Endothelial cell of umbilical vein (primary cell): Measurements from ENCODE around the gene GRXCR2. TPM values are rescaled to one million over a fixed set of nuclear protein-coding genes. Genes with fewer than 3 reads are reported as not detected.
"Not testable (repeated sequence)": the region's sequence is repeated elsewhere in the genome, so short reads cannot be mapped to it uniquely, and the experiment has no call there.

Source experiments
- BruUV-seq: library from RNA; stranded (reverse); fragments of 400-500 nt; replicated peaks from 2 replicates; lab custom pipeline; 2021; lab: Mats Ljungman, UMichigan
- CTCF ChIA-PET: fragments of 300-600, 350-600 bp; sonication (Branson Sonifier 250); formaldehyde crosslinking; loops from one replicate; lab custom pipeline; 2021; ENCODE audit warnings: antibody characterized with exemption, inconsistent platforms; lab: Charles Lee
- POLR2A ChIA-PET: fragments of 300-600, 350-600 bp; sonication (Branson Sonifier 250); formaldehyde crosslinking; loops from one replicate; lab custom pipeline; 2021; ENCODE audit warnings: antibody characterized with exemption, inconsistent platforms; lab: Charles Lee
- DNase-seq: peaks from one replicate; pipeline ENCODE4 v3.0.0-alpha.2; 2011; ENCODE audit warnings: low read depth, low spot score
- FAIRE-seq: peaks from 2 replicates; lab custom pipeline; 2011; peaks lifted over from hg19 to GRCh38; lab: Jason Lieb, UNC
- H2AFZ ChIP-seq: 2 replicates; pipeline ENCODE4 v1.6.0; 2012; ENCODE audit warnings: low read depth, low read length, control low read depth, inconsistent platforms
- H3K27ac ChIP-seq: 2 replicates; pipeline ENCODE4 v1.5.1; 2011; ENCODE audit warnings: low read depth, mild to moderate bottlenecking, control low read depth, low read length, moderate library complexity; ENCODE audit not compliant: insufficient read depth
- H3K27me3 ChIP-seq, 2 experiments: 2 replicates each; pipeline versions ENCODE4 v1.6.0 to v1.6.1; 2011; ENCODE audit warnings: low read length in 2 of 2, mixed read lengths in 1 of 2; ENCODE audit not compliant: control insufficient read depth in 2 of 2, insufficient read depth in 2 of 2
- H3K36me3 ChIP-seq, 2 experiments: 2 replicates in 1 of 2; 3 replicates in 1 of 2; pipeline ENCODE4 v1.5.1; 2011; ENCODE audit warnings: low read length in 2 of 2, mild to moderate bottlenecking in 1 of 2, moderate library complexity in 1 of 2; ENCODE audit not compliant: control insufficient read depth in 2 of 2, insufficient read depth in 2 of 2; ENCODE audit errors: extremely low read depth in 1 of 2
- H3K4me1 ChIP-seq: 3 replicates; pipeline ENCODE4 v1.5.1; 2011; ENCODE audit warnings: mild to moderate bottlenecking, low read length; ENCODE audit not compliant: control insufficient read depth, insufficient read depth; ENCODE audit errors: extremely low read depth
- H3K4me2 ChIP-seq: 2 replicates; pipeline ENCODE4 v1.6.1; 2011; ENCODE audit warnings: low read length, control low read depth, mixed read lengths; ENCODE audit not compliant: insufficient read depth
- H3K4me3 ChIP-seq, 3 experiments: fragments of 200-600 bp in 1 of 3; sonication (generic), shearing (Covaris generic) in 1 of 3; replicated peaks in 1 of 3; 2 replicates each; pipeline ENCODE4 v1.5.1; 2011 to 2016; ENCODE audit warnings: control low read depth in 3 of 3, low read length in 3 of 3, mild to moderate bottlenecking in 2 of 3, inconsistent platforms in 1 of 3, low read depth in 1 of 3, moderate library complexity in 1 of 3; ENCODE audit not compliant: insufficient read depth in 1 of 3
- H3K79me2 ChIP-seq: 2 replicates; pipeline ENCODE4 v1.6.0; 2012; ENCODE audit warnings: low read length, inconsistent platforms; ENCODE audit not compliant: control insufficient read depth, insufficient read depth
- H3K9ac ChIP-seq: replicated peaks from 2 replicates; pipeline ENCODE3; 2011; ENCODE audit warnings: low read length, control low read depth; ENCODE audit not compliant: insufficient read depth; ENCODE audit errors: extremely low read depth
- H3K9me1 ChIP-seq: replicated peaks from 3 replicates; pipeline ENCODE4 v1.6.0; 2011; ENCODE audit warnings: mild to moderate bottlenecking, low read length; ENCODE audit not compliant: control insufficient read depth, insufficient read depth; ENCODE audit errors: extremely low read depth
- H3K9me3 ChIP-seq: replicated peaks from 2 replicates; pipeline ENCODE4 v1.5.1; 2012; ENCODE audit warnings: low read length, inconsistent platforms; ENCODE audit not compliant: control insufficient read depth, insufficient read depth
- H4K20me1 ChIP-seq: replicated peaks from 2 replicates; pipeline ENCODE3; 2011; ENCODE audit warnings: mild to moderate bottlenecking, low read length; ENCODE audit not compliant: control insufficient read depth, insufficient read depth; ENCODE audit errors: extremely low read depth
- CTCF ChIP-seq, 2 donors: IDR thresholded peaks; 1 replicate in 1 of 2; 2 replicates in 1 of 2; pipeline ENCODE4 v1.5.1; 2011; ENCODE audit warnings: low read length in 2 of 2, mild to moderate bottlenecking in 2 of 2, moderate library complexity in 2 of 2, control low read depth in 1 of 2, inconsistent platforms in 1 of 2, low read depth in 1 of 2; ENCODE audit not compliant: insufficient read depth in 1 of 2; ENCODE audit errors: extremely low read depth in 1 of 2
- EZH2 ChIP-seq: IDR thresholded peaks from 2 replicates; pipeline ENCODE4 v1.6.1; 2012; ENCODE audit warnings: borderline replicate concordance, low read depth, mild to moderate bottlenecking, moderate library complexity, low read length, inconsistent platforms; ENCODE audit not compliant: severe bottlenecking
- FOS ChIP-seq: IDR thresholded peaks from 2 replicates; pipeline ENCODE4 v1.6.1; 2011; ENCODE audit warnings: mild to moderate bottlenecking, low read length, moderate library complexity, borderline replicate concordance; ENCODE audit not compliant: insufficient read depth
- GATA2 ChIP-seq: IDR thresholded peaks from 2 replicates; pipeline ENCODE4 v1.7.0; 2011; ENCODE audit warnings: low read depth, mild to moderate bottlenecking, moderate library complexity, mixed read lengths, low read length; ENCODE audit not compliant: insufficient read length, insufficient read depth
- JUN ChIP-seq: IDR thresholded peaks from 2 replicates; pipeline ENCODE4 v1.6.1; 2011; ENCODE audit warnings: borderline replicate concordance, low read depth; ENCODE audit not compliant: insufficient read length, insufficient read depth
- MAX ChIP-seq: IDR thresholded peaks from 2 replicates; pipeline ENCODE4 v1.6.1; 2011; ENCODE audit not compliant: insufficient read depth, insufficient read length
- MYC ChIP-seq: IDR thresholded peaks from one replicate; pipeline ENCODE4 v1.6.1; 2011; ENCODE audit warnings: mild to moderate bottlenecking, low read depth, low read length
- POLR2A ChIP-seq: IDR thresholded peaks from 2 replicates; pipeline ENCODE4 v1.6.1; 2012; ENCODE audit warnings: low read depth, mild to moderate bottlenecking, control low read depth, low read length
- POLR2AphosphoS5 ChIP-seq: IDR thresholded peaks from 2 replicates; pipeline ENCODE4 v1.6.1; 2012; ENCODE audit warnings: low read depth, mild to moderate bottlenecking, control low read depth, low read length, moderate library complexity; ENCODE audit not compliant: insufficient read depth
- dilution Hi-C: fragments of 300-500 bp; cut with MboI; formaldehyde crosslinking; loops from one replicate; pipeline ENCODE4 v1.15.0; 2019; ENCODE audit warnings: low sequenced_read_pairs; ENCODE audit not compliant: extremely low pct_ligation_motif_present
- intact Hi-C: fragments of 100-400 bp; cut with micrococcal nuclease; formaldehyde crosslinking; loops from one replicate; pipeline ENCODE4 v1.10.0; 2022
- polyA plus RNA-seq, 4 experiments: library from polyadenylated mRNA; depleted of rRNA in 3 of 4; stranded (reverse) in 3 of 4; unstranded in 1 of 4; fragments of >200 nt; gene quantifications; 2 replicates each; pipeline versions ENCODE4 v1.2.1 to v1.2.3, GENCODE V29; 2011 to 2012; ENCODE audit warnings: missing spikeins in 1 of 4
- total RNA-seq: library from RNA; stranded (reverse); gene quantifications from 2 replicates; pipeline ENCODE4 v1.2.3, GENCODE V29; 2021

GRXCR2 gene
- total and polyA plus RNA-seq, 2 donors (not counting 3 experiments of a cell fraction or from before 2014, with no cell fraction given): not detected

- no peak overlapping the region for H3K27ac ChIP-seq
- intact Hi-C loops: no loop called here
- ChIA-PET POLR2A (no interaction called here), CTCF (interaction anchor here (3.5 kb wide), 1 partner anchor 10 kb away, joined by 13 read pairs; no protein-coding TSS in a partner anchor)
- H3K9me1 ChIP-seq: no peaks in the 10 kb centered on the region
- no TSS peak for BruUV-seq
- peaks cover 10% of the 10 kb centered on the region for H3K79me2 ChIP-seq
- no peaks in the 10 kb centered on the region for H3K9me3 ChIP-seq
- H3K4me3 ChIP-seq: no peak overlapping the region
- no peak overlapping the region for H2AFZ ChIP-seq
- H3K4me1 ChIP-seq: peaks cover 14% of the 10 kb centered on the region
- H3K4me2 ChIP-seq: no peak overlapping the region
- DNase-seq (no peak), FAIRE-seq (no peak)
- dilution Hi-C loops: no loop called here
- H4K20me1 ChIP-seq: no peaks in the 10 kb centered on the region
- no peaks in the 10 kb centered on the region for H3K36me3 ChIP-seq
- no peak for TF ChIP-seq POLR2A
- TF ChIP-seq GATA2: no peak
- no peak for TF ChIP-seq CTCF (IDR thresholded peaks at IDR 0.05; ENCODE audit: extremely low read depth in 1 of 2, insufficient read depth in 1 of 2, low read depth in 1 of 2, low read length in 2 of 2)
- no peak for TF ChIP-seq POLR2AphosphoS5
- TF ChIP-seq MYC: no peak
- TF ChIP-seq EZH2: no peak
- TF ChIP-seq MAX: no peak
- no peak for TF ChIP-seq FOS
- TF ChIP-seq JUN: no peak
- no peak overlapping the region for H3K9ac ChIP-seq
- H3K27me3 ChIP-seq: no peaks in the 10 kb centered on the region
Observed at GRCh38 chr5:145838276-145838675, 34.5 kb downstream of the GRXCR2 start.

DNA sequence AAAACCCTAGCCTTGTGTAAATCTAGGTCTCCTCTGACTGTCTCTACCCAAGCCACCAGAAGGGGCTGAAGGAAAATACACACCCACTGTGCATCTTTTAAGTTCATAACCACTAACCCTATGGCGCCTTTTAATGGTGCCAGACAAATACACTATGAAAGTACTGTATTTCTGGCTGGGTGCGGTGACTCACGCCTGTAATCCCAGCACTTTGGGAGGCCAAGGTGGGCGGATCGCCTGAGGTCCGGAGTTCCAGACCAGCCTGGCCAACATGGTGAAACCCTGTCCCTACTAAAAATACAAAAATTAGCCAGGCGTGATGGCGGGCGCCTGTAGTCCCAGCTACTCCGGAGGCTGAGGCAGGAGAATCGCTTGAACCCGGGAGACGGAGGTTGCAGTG, 36.6 kb downstream of the GRXCR2 start:
- H3K27ac ChIP-seq, H3K36me3 ChIP-seq, intact Hi-C loops, H4K20me1 ChIP-seq, FAIRE-seq, H3K9me3 ChIP-seq, H3K27me3 ChIP-seq, DNase-seq, H2AFZ ChIP-seq, POLR2A ChIA-PET, H3K4me2 ChIP-seq, H3K9ac ChIP-seq, BruUV-seq, H3K9me1 ChIP-seq, H3K4me3 ChIP-seq, dilution Hi-C loops: not testable (repeated sequence)
- CTCF ChIA-PET: interaction anchor here (2.0 to 3.5 kb wide), 3 partner anchors 12 to 139 kb away, joined by 10 to 21 read pairs (median 13); no protein-coding TSS in a partner anchor
- Histone ChIP-seq H3K4me1 (peaks cover 15% of the 10 kb centered on the region), H3K79me2 (peaks cover 14% of the 10 kb centered on the region)
